BLaER1 treated with 17β-estradiol and CSF1 and Interleukin-3, amounts not matched to agents 10 nM and 100 nM (cell line): ENCODE measurements around the gene ABCD3.

Experiments used
- H3K27ac ChIP-seq, 11 experiments: shearing (Covaris generic); formaldehyde crosslinking; 2 replicates each; pipeline ENCODE4 v1.8.1; 2022
- H3K27me3 ChIP-seq, 11 experiments: shearing (Covaris generic); formaldehyde crosslinking; 2 replicates each; pipeline ENCODE4 v1.8.1; 2022
- H3K36me3 ChIP-seq, 11 experiments: shearing (Covaris generic); formaldehyde crosslinking; 2 replicates each; pipeline ENCODE4 v1.8.1; 2022
- H3K4me1 ChIP-seq, 10 experiments: shearing (Covaris generic); formaldehyde crosslinking; 2 replicates each; pipeline ENCODE4 v1.8.1; 2022
- H3K4me2 ChIP-seq, 11 experiments: shearing (Covaris generic); formaldehyde crosslinking; 2 replicates each; pipeline ENCODE4 v1.8.1; 2022
- H3K4me3 ChIP-seq, 10 experiments: shearing (Covaris generic); formaldehyde crosslinking; 2 replicates each; pipeline ENCODE4 v1.8.1; 2022
- H3K9ac ChIP-seq, 11 experiments: shearing (Covaris generic); formaldehyde crosslinking; 2 replicates each; pipeline ENCODE4 v1.8.1; 2022
- H3K9me3 ChIP-seq, 11 experiments: shearing (Covaris generic); formaldehyde crosslinking; replicated peaks in 1 of 11; 2 replicates each; pipeline ENCODE4 v1.8.1; 2022
- H4K20me1 ChIP-seq, 11 experiments: shearing (Covaris generic); formaldehyde crosslinking; 2 replicates each; pipeline ENCODE4 v1.8.1; 2022
- Cebpa-rat ChIP-seq, 11 experiments: shearing (Covaris generic); IDR thresholded peaks; 2 replicates each; pipeline ENCODE4 v1.8.1; 2022

Gene ABCD3

DNA sequence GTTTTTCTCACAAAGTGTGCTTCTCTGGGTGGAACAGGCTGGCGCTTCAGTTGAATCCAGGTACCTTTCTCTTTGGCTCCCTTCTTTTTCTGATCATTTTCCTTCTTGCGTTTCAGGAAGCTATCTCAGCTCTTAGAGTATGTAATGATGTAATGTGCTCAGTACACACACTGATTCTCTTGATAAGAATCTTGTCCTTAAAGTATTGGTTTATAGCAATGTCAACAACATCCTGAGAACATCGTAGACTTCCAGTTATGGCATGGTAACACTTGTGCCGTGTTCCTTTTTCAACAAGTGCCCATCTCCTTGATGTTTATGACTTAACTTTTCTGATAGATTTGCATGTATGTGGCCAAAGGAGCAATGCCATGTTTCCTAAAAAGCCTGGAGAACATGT lies 11.7 kb upstream of the ABCD3 start:
- no peaks in the 10 kb centered on the region for H3K36me3 ChIP-seq
- no peaks in the 10 kb centered on the region for H3K9me3 ChIP-seq
- TF ChIP-seq Cebpa-rat (IDR thresholded peaks at IDR 0.05): no peak
- H4K20me1 ChIP-seq: no peaks in the 10 kb centered on the region
- no peak overlapping the region for H3K27ac ChIP-seq
- no peak overlapping the region for H3K9ac ChIP-seq
- H3K4me3 ChIP-seq: no peak overlapping the region
- peaks cover 0 to 23% (median 0%) of the 10 kb centered on the region in 11 experiments; a peak in 4 of 22 replicates for H3K27me3 ChIP-seq
- peaks cover 0 to 12% (median 5%) of the 10 kb centered on the region in 10 experiments; a peak in 11 of 20 replicates for H3K4me1 ChIP-seq
- no peak overlapping the region for H3K4me2 ChIP-seq

GRCh38 chr1:94408104-94408830 lies 9.9 kb upstream of the ABCD3 start:
- H3K9ac ChIP-seq: no peak overlapping the region
- H4K20me1 ChIP-seq: no peaks in the 10 kb centered on the region
- H3K4me3 ChIP-seq: no peak overlapping the region
- H3K27me3 ChIP-seq: peaks cover 0 to 25% (median 0%) of the 10 kb centered on the region in 11 experiments; a peak in 4 of 22 replicates
- no peak overlapping the region for H3K4me2 ChIP-seq
- no peak for TF ChIP-seq Cebpa-rat (IDR thresholded peaks at IDR 0.05)
- no peaks in the 10 kb centered on the region for H3K9me3 ChIP-seq
- no peaks in the 10 kb centered on the region for H3K36me3 ChIP-seq
- H3K27ac ChIP-seq: no peak overlapping the region
- peaks cover 2 to 19% (median 12%) of the 10 kb centered on the region in 10 experiments for H3K4me1 ChIP-seq

GRCh38 chr1:94411237-94411636 lies 7.0 kb upstream of the ABCD3 start:
- TF ChIP-seq Cebpa-rat (IDR thresholded peaks at IDR 0.05): no peak

DNA sequence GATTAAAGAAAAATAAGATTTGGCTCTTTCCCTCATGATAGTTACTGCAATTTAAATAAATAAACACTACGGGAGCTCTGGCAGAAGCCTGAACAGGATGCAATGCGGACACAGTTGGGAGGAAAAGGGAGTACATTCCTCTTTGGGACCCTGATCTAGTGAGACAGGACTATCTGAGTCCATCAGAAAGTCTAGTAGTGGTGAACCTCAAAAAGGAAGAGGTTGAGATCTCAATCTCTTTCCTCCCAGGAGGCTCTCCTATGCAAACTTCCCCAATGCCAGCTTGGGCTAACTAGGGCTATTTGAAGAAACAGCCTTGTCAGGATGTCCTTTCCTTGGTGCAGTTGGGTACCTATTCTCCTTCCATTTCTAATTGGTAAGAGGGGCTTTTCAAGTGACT lies 4.9 kb upstream of the ABCD3 start:
- Histone ChIP-seq H3K9ac (no peak overlapping the region), H3K4me3 (no peak overlapping the region), H3K4me1 (peaks cover 15 to 33% (median 24%) of the 10 kb centered on the region in 10 experiments), H3K27me3 (peaks cover 0 to 49% (median 0%) of the 10 kb centered on the region in 11 experiments; a peak in 6 of 22 replicates), H4K20me1 (no peaks in the 10 kb centered on the region), H3K36me3 (no peaks in the 10 kb centered on the region), H3K9me3 (no peaks in the 10 kb centered on the region), H3K27ac (no peak overlapping the region), H3K4me2 (peak overlapping the region; percentile 19 to 68 (median 54); a peak in 20 of 22 replicates)
- TF ChIP-seq Cebpa-rat (IDR thresholded peaks at IDR 0.05): no peak

More at GRCh38 chr1:94411237-94411636, 7.0 kb upstream of the ABCD3 start:
- Histone ChIP-seq H3K4me1 (peaks cover 8 to 26% (median 18%) of the 10 kb centered on the region in 10 experiments), H3K27ac (peak overlapping the region in 1 of 11 experiments; percentile 19; a peak in 1 of 22 replicates), H4K20me1 (no peaks in the 10 kb centered on the region), H3K4me2 (peak overlapping the region in 5 of 11 experiments; percentile 20 to 63 (median 45); a peak in 9 of 22 replicates), H3K27me3 (peaks cover 0 to 47% (median 0%) of the 10 kb centered on the region in 11 experiments; a peak in 4 of 22 replicates), H3K9me3 (no peaks in the 10 kb centered on the region), H3K9ac (no peak overlapping the region), H3K36me3 (no peaks in the 10 kb centered on the region), H3K4me3 (no peak overlapping the region)

DNA sequence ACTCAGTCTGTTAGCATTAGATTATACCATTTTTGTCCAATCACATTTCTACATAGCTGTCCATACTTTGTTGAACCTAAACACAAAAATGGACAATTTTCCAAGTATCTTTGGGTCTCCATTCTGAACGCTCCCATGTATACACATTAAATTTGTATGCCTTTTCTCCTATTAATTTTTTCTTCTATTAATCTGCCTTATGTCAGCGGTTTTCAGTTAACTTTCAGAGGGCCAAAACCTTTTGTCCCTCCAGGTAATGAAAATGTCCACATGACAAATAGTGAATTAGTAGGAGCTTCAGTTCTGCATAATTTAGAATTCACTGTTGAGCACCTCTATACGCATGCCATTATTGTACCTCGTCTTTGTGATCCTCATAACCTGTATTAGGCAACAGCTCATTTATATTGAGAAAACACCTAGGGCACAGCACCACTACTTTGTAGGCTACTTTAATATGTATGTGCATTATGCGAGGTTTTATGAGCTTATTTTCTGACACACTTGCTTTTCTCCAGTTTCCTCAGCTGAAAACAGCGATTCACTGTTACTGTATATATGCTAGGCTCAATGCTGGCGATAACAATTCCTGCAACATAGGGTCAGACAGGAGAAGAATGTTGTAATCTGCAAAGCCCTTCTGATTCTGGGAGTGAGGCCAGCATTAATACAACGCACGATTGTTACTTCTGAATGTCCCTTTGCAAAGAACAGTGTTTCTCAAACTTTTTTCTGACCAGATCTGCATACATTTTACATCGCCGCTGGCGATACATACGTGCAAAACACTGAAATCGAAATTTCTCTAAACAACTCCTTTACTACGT lies 1.1 kb upstream of the ABCD3 start:
- Histone ChIP-seq H3K4me3 (peak overlapping the region; percentile 77 to 94 (median 90)), H3K27ac (peak overlapping the region in 10 of 11 experiments; percentile 66 to 89 (median 82); a peak in 19 of 22 replicates), H3K4me1 (peaks cover 21 to 39% (median 32%) of the 10 kb centered on the region in 10 experiments), H3K4me2 (peak overlapping the region; percentile 58 to 89 (median 83)), H4K20me1 (peaks cover 2 to 38% (median 31%) of the 10 kb centered on the region in 11 experiments; a peak in 16 of 22 replicates), H3K27me3 (peaks cover 17 to 48% (median 22%) of the 10 kb centered on the region in 11 experiments), H3K9me3 (no peaks in the 10 kb centered on the region), H3K36me3 (no peaks in the 10 kb centered on the region), H3K9ac (peak overlapping the region; percentile 79 to 91 (median 86); a peak in 21 of 22 replicates)
- no peak for TF ChIP-seq Cebpa-rat (IDR thresholded peaks at IDR 0.05)

DNA sequence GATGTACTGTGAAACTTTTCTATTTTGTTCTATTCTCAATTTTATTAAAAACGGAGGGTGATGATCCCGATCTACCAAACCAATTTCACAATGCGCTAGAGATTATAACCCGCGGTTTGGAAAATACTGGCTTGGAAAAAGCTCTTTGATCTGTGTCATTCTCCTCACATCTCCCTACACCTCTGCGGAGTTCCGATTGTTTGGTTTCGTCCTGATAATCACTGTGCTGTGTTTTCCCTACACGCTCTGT lies 536 bp upstream of the ABCD3 start:
- Histone ChIP-seq H3K4me2 (peak overlapping the region; percentile 58 to 89 (median 83)), H3K4me3 (peak overlapping the region; percentile 77 to 94 (median 90)), H3K36me3 (no peaks in the 10 kb centered on the region), H3K27me3 (peaks cover 17 to 45% (median 22%) of the 10 kb centered on the region in 11 experiments), H3K4me1 (peaks cover 21 to 39% (median 32%) of the 10 kb centered on the region in 10 experiments), H3K9me3 (no peaks in the 10 kb centered on the region), H3K9ac (peak overlapping the region; percentile 79 to 91 (median 86)), H4K20me1 (peaks cover 5 to 43% (median 36%) of the 10 kb centered on the region in 11 experiments; a peak in 16 of 22 replicates), H3K27ac (peak overlapping the region; percentile 38 to 89 (median 81); a peak in 21 of 22 replicates)
- no peak for TF ChIP-seq Cebpa-rat (IDR thresholded peaks at IDR 0.05)

DNA sequence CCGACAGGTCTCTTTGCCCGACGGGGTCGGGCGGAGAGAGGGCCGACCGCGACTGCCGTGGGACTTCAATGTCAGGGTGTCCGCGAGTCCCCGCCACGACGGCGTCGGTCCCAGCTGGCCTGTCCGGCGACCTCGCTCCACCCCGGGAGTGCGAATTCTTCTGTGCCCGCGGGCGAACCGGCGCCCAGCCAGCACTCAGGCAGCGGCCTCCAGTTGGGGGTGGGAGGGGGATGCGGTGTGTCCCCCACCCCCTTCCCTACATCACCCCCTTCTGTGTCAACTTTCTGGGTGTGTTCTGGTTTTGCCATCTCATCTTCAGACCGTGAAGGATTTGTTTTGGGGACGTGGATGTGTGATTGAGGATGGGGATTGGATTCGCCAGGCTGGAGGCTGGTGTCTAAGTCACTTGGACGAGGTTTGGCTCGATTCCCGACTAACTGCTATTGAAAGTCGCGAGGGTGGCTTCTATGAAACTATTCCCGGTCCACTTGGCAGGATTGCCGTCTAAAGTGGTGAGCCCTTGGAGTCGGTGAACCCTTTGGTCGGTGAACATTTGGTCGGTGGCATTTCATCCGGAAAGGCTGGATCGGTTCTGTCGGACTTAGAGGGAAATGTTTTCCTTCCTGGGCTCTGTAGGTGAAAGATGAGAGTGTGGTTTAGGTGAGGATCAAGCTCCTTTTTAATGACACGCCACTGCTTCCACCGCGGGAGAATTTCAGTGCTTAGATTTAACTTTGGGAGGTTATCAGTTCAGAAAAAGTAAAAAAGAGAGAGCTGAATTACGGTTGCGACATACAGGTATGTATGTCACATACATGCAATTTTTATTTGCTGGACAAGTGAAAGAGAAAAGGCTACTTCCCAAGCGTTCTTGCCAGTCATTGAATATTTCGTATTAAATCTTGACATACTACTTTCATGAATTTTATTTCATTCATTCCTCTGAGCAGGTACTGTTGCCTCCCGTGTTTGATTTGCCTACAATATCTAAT lies 771 bp downstream of the ABCD3 start:
- H3K36me3 ChIP-seq: no peaks in the 10 kb centered on the region
- peaks cover 9 to 56% (median 49%) of the 10 kb centered on the region in 11 experiments; a peak in 16 of 22 replicates for H4K20me1 ChIP-seq
- no peaks in the 10 kb centered on the region for H3K9me3 ChIP-seq
- peak overlapping the region; percentile 77 to 91 (median 86) for H3K4me2 ChIP-seq
- H3K27ac ChIP-seq: peak overlapping the region; percentile 24 to 89 (median 81); a peak in 21 of 22 replicates
- H3K9ac ChIP-seq: peak overlapping the region; percentile 79 to 91 (median 86)
- TF ChIP-seq Cebpa-rat (IDR thresholded peaks at IDR 0.05): peak in 2 of 11 experiments; percentile 14 to 17; a peak in 1 of 22 replicates
- H3K27me3 ChIP-seq: peaks cover 17 to 42% (median 22%) of the 10 kb centered on the region in 11 experiments
- H3K4me3 ChIP-seq: peak overlapping the region; percentile 77 to 94 (median 90)
- peaks cover 14 to 26% (median 24%) of the 10 kb centered on the region in 10 experiments; a peak in 19 of 20 replicates for H3K4me1 ChIP-seq
